Epithelial cell of esophagus (primary cell): Measurements from ENCODE around the gene NR6A1.

Experiments
- DNase-seq: peaks from one replicate; pipeline ENCODE4 v3.0.0; 2010; ENCODE audit warnings: low read depth
- H3K4me3 ChIP-seq: 2 replicates; pipeline ENCODE4 v1.5.1; 2011; ENCODE audit warnings: mild to moderate bottlenecking, low read length, control low read depth
- CTCF ChIP-seq: IDR thresholded peaks from 2 replicates; pipeline ENCODE4 v1.5.1; 2011; ENCODE audit warnings: low read depth, mild to moderate bottlenecking, low read length, control low read depth, inconsistent platforms; ENCODE audit not compliant: insufficient read depth; ENCODE audit errors: missing control alignments

Gene NR6A1

GRCh38 chr9:124694414-124695279 is 76.5 kb downstream of the NR6A1 start:
- no peak for DNase-seq
- TF ChIP-seq CTCF, result no peak
- H3K4me3 ChIP-seq, result no peak overlapping the region

- TF ChIP-seq CTCF, result no peak
- no peak overlapping the region for H3K4me3 ChIP-seq
- no peak for DNase-seq
These were observed 77.7 kb downstream of the NR6A1 start for GRCh38 chr9:124693403-124693802.

GRCh38 chr9:124688238-124688904 is 82.7 kb downstream of the NR6A1 start:
- no peak for TF ChIP-seq CTCF
- H3K4me3 ChIP-seq, result no peak overlapping the region
- DNase-seq, result no peak

GRCh38 chr9:124686918-124687317 is 84.2 kb downstream of the NR6A1 start:
- no peak for DNase-seq
- no peak for TF ChIP-seq CTCF
- no peak overlapping the region for H3K4me3 ChIP-seq

GRCh38 chr9:124685217-124685616 is 85.9 kb downstream of the NR6A1 start:
- H3K4me3 ChIP-seq, result no peak overlapping the region
- TF ChIP-seq CTCF, result no peak
- no peak for DNase-seq

- H3K4me3 ChIP-seq, result no peak overlapping the region
- TF ChIP-seq CTCF, result no peak
- no peak for DNase-seq
These were observed 86.9 kb downstream of the NR6A1 start for GRCh38 chr9:124684169-124684568.
